Transverse colon (tissue), 4 donors: Measurements from ENCODE around the gene ZNF726.

Source experiments
- EP300 ChIP-seq: sonication (generic); formaldehyde crosslinking; IDR thresholded peaks from one replicate; pipeline ENCODE4 v1.6.1; 2017; ENCODE audit warnings: antibody characterized with exemption, low read depth
- POLR2A ChIP-seq: fragments of 450-650 bp; IDR thresholded peaks from one replicate; pipeline ENCODE4 v1.6.1; 2016; ENCODE audit warnings: antibody characterized with exemption, mild to moderate bottlenecking, moderate library complexity
- POLR2AphosphoS5 ChIP-seq, 3 donors: sonication (generic); formaldehyde crosslinking; IDR thresholded peaks; one replicate each; pipeline ENCODE4 v1.6.1; 2016; ENCODE audit warnings: antibody characterized with exemption in 3 of 3
- TF ChIP-seq, protein P1 (sequence below), 5 experiments: fragments of 200-600 bp in 3 of 5; fragments of 450-650 bp in 2 of 5; sonication (generic) in 3 of 5; IDR thresholded peaks; 1 replicate in 2 of 5; 2 replicates in 3 of 5; pipeline ENCODE4 v1.5.1; 2016 to 2017; ENCODE audit warnings: antibody characterized with exemption in 5 of 5, inconsistent platforms in 3 of 5, mild to moderate bottlenecking in 2 of 5, moderate library complexity in 1 of 5

DNA sequence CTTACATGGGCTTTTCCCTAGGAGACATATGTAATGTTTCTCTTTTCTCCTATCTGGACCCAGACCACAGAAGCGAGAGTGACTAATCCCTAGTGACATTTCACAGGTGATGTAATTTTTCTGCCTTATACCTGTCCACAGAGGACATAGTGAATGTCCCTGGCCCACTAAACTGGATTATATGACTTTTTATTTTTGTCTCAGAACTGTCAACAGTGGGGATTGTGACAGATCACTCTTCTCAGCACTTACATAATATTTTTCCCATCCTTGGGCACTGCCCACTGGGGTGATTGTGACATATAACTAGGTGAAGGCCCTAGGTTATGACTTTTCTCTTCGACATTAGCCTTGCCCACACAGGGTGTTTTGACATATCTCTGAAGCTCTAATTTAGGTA is 7.9 kb upstream of the ZNF726 start:
- TF ChIP-seq, protein P1, sequence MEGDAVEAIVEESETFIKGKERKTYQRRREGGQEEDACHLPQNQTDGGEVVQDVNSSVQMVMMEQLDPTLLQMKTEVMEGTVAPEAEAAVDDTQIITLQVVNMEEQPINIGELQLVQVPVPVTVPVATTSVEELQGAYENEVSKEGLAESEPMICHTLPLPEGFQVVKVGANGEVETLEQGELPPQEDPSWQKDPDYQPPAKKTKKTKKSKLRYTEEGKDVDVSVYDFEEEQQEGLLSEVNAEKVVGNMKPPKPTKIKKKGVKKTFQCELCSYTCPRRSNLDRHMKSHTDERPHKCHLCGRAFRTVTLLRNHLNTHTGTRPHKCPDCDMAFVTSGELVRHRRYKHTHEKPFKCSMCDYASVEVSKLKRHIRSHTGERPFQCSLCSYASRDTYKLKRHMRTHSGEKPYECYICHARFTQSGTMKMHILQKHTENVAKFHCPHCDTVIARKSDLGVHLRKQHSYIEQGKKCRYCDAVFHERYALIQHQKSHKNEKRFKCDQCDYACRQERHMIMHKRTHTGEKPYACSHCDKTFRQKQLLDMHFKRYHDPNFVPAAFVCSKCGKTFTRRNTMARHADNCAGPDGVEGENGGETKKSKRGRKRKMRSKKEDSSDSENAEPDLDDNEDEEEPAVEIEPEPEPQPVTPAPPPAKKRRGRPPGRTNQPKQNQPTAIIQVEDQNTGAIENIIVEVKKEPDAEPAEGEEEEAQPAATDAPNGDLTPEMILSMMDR (IDR thresholded peaks at IDR 0.05): no peak
- TF ChIP-seq POLR2A: no peak
- TF ChIP-seq POLR2AphosphoS5 (IDR thresholded peaks at IDR 0.05): no peak
- no peak for TF ChIP-seq EP300
